Measurements from ENCODE around the gene MKKS.

GRCh38 chr20:10478205-10478604 lies 44.2 kb upstream of the MKKS start:
- TF ChIP-seq EZH2 (IDR thresholded peaks at IDR 0.05; ENCODE audit: borderline replicate concordance, insufficient read depth, low read depth, low read length, poor library complexity, severe bottlenecking) (no peak), CTCF (IDR thresholded peaks at IDR 0.05) (no peak)
